Activated effector memory CD4-positive, alpha-beta T cell treated with anti-CD3 and anti-CD28 coated beads, Interleukin-2, amount 50 U/mL, for 16 hours (primary cell): ENCODE results near the gene AGFG2.
A peak's percentile ranks its signal among the peaks of the same experiment; 100 is the strongest.

Experiments used
- DNase-seq: peaks from one replicate; pipeline ENCODE4 v3.0.0-alpha.2; 2020

The AGFG2 gene

GRCh38 chr7:100573691-100574361, 34.8 kb downstream of the AGFG2 start, which contains the start of gene SAP25:
TSS of gene SAP25 (minus strand) at chr7:100573900. CDS start at chr7:100573742, 158 bp downstream.
- DNase-seq, result no peak

GRCh38 chr7:100574362-100575205, 35.6 kb downstream of the AGFG2 start:
- DNase-seq, result no peak

- no peak for DNase-seq
These were observed 36.2 kb downstream of the AGFG2 start for GRCh38 chr7:100575206-100575631.

- DNase-seq, result no peak
These were observed 36.9 kb downstream of the AGFG2 start for GRCh38 chr7:100575746-100576383.

GRCh38 chr7:100576384-100576993, 37.5 kb downstream of the AGFG2 start:
- no peak for DNase-seq

GRCh38 chr7:100577103-100577502, 38.1 kb downstream of the AGFG2 start:
- peak; percentile 58 for DNase-seq

GRCh38 chr7:100577507-100577906, 38.5 kb downstream of the AGFG2 start:
- peak; percentile 53 for DNase-seq

- DNase-seq, result no peak
These were observed 39.5 kb downstream of the AGFG2 start for GRCh38 chr7:100578246-100579183.

- no peak for DNase-seq
These were observed 41.7 kb downstream of the AGFG2 start for GRCh38 chr7:100580466-100581283.

- DNase-seq, result no peak
These were observed 43.1 kb downstream of the AGFG2 start for GRCh38 chr7:100582041-100582579.

GRCh38 chr7:100582650-100583049, 43.6 kb downstream of the AGFG2 start:
- DNase-seq, result no peak

- DNase-seq, result peak; percentile 86
These were observed 44.4 kb downstream of the AGFG2 start for GRCh38 chr7:100583132-100584053.

GRCh38 chr7:100584054-100584682, 45.2 kb downstream of the AGFG2 start:
- no peak for DNase-seq

- no peak for DNase-seq
These were observed 45.9 kb downstream of the AGFG2 start for GRCh38 chr7:100584683-100585510.

GRCh38 chr7:100585511-100586265, 46.7 kb downstream of the AGFG2 start, which contains the start of gene LRCH4:
TSS of gene LRCH4 (minus strand) at chr7:100586129. CDS start at chr7:100586100, 29 bp downstream.
- peak; percentile 89 for DNase-seq

GRCh38 chr7:100586266-100587025, 47.4 kb downstream of the AGFG2 start, which contains the start of gene FBXO24:
TSS of gene FBXO24 (plus strand) at chr7:100586328. CDS start at chr7:100586626, 298 bp downstream.
- DNase-seq, result peak; percentile 100
